ENCODE results near the gene TTYH2.

TTYH2 gene

DNA sequence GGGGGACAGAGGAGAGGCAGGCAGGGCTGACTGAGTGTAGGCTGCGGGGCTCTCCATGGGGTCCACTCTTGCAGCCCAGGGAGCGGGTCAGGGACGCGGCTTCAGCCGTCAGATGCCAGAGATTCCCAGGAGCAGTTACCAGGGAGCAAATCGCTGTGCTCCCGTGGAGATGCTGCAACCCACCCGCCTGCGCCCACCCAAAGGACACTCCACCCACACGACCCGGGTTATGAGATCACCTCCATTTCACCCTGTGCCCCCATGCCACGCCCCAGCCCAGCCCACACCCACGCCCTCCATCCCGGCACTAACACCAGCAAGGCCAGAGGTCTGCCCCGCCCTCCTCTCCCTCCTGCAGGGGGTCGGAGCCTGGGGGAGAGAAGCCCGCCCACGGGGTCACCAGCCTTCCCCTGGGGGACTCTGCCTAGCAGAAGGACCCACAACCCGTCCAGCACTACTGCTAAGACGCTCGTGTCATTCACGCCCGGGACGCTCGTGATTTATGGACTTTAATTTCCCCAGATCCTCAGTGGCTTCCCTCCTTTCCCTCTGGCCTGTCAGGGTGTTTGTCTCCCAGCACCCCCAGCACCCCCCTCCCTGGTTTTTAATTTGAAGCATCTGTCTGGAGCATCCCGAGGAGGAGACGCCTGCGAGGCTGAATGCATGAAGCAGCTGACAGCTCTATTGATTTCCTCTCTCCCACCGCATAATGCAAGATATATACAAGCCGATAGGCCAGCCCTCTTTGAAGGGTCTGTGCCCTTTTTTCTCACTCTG, 16.6 kb upstream of the TTYH2 start:
- no peak for DNase-seq

- DNase-seq: no peak
These were observed 15.6 kb upstream of the TTYH2 start for GRCh38 chr17:74197801-74198200.

DNA sequence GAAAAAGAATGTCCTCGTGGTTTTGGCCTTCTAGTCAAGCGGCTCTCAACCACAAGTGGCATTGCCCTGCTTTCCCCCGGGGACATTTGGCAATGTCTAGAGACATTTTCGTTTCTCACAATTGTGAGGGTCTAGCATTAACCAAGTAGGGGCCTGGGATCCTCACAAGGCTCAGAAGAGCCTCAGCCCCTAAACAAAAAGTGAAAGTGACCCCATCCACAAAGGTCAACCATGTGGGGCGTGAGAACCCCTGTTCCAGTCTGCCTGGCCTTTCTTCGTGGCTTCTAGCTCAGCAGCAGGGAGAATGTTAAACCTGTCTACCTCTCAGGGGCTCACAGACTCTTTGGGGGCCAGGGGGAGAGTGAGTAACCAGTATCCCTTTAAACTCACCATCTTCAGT, 14.7 kb upstream of the TTYH2 start:
- DNase-seq: no peak

DNA sequence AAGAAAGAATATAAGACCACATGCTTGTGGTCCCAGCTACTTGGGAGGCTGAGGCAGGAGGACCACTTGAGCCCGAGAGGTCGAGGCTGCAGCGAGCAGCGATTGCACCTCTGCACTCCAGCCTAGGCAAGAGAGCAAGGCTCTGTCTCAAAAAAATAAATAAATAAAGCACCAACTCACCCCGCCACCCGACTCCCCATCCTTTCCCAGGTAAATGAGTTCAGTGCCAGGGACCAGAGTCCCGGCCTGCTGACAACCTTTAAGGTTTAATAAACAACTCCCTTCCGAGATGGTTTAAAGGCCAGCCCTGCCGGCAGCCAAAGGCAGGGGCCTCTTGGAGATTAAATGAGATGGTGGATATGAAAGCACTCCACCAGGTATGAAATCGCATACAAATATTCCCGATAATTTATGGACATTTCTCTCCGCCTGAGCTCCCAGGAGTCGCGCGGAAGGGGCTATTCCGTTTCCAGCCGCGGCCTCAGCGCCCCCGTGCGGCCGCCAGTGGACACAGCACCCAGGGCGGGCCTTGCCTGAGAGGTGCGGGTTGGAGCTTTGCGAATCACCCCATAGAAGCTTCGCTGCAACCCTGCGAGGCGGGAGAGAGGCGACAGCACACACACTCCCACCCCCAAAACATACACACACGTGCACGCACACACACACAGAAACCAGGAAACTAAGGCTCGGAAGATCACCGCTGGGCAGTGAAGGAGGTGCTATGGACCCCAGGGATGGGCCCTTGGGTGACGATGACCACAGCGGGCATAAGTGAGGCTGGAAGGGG, 13.9 kb upstream of the TTYH2 start:
- peak; percentile 75 for DNase-seq

- no peak for DNase-seq
These were observed 13.3 kb upstream of the TTYH2 start for GRCh38 chr17:74200112-74200511.

- DNase-seq: no peak
These were observed 12.1 kb upstream of the TTYH2 start for GRCh38 chr17:74201250-74201649.

GRCh38 chr17:74201948-74202347, 11.4 kb upstream of the TTYH2 start:
- no peak for DNase-seq

GRCh38 chr17:74202938-74203337, 10.4 kb upstream of the TTYH2 start:
- DNase-seq: no peak

GRCh38 chr17:74203439-74204240, 9.7 kb upstream of the TTYH2 start, which contains the start of gene RPL38:
TSS of gene RPL38 (plus strand) at chr17:74203678. CDS start at chr17:74203956, 278 bp downstream.
- peak; percentile 98 for DNase-seq

DNA sequence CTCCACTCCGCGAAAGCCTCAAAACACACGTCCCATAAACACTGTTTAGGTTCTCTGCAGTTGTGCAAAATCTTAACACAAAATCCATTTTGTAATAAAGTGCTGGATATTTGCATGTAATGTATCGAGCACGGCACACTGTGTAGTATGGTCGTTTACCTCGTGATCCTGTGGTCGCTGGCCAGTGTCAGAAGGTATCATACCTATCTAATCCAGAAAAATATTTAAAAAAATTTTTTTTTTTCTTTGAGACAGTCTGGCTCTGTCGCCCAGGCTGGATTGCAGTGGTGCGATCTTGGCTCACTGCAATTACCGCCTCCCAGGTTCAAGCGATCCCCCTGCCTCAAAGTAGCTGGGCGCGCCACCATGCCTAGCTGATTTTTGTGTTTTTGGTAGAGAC, 8.9 kb upstream of the TTYH2 start:
- no peak for DNase-seq

- DNase-seq: no peak
These were observed 8.1 kb upstream of the TTYH2 start for GRCh38 chr17:74205274-74205673.

GRCh38 chr17:74206332-74206818, 7.0 kb upstream of the TTYH2 start:
- DNase-seq: no peak

DNA sequence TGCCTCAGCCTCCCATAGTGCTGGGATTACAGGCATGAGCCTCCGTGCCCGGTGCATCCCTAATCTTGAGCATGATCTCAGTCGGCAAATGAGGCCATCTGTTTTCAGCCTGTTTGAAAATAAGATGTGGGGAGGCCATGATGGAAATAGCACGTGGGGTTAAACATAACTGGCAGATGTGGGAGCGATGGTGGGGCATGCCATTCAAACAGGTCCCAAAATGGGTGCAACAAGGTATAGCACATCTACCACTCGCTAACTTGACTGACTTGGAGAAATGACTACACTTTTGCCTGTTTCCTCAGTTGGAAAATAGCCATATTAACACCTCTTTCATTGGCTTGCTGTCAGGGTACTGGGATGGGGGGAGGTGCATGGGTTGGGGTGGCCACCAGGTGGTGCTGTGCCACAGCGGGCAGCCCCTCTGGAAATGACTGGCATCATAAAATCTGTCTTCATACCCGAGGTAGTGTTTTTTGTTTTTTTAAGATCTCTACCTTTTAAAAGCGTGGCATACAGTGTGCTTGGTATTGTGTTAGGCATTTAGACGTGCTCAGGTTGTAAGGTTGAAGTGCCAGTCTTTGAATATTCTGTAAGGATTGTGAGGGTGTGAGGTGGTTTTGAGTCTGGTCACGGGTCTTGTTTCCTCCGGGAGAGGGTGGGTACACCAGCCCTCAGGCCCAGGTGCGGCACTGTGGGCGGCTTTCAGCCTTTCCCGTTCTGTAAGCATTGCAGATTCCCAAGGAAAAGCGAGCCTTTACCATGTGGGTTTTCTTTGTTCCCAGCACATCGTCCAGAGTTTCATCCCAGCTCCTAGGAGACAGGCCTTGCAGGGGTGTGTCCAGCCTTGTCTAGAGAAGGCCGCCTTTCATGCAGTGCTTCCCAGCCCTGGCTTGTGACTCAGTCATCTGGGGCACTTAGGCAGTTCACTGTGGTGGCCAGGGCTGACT, 2.9 kb upstream of the TTYH2 start:
- peak; percentile 82 for DNase-seq

DNA sequence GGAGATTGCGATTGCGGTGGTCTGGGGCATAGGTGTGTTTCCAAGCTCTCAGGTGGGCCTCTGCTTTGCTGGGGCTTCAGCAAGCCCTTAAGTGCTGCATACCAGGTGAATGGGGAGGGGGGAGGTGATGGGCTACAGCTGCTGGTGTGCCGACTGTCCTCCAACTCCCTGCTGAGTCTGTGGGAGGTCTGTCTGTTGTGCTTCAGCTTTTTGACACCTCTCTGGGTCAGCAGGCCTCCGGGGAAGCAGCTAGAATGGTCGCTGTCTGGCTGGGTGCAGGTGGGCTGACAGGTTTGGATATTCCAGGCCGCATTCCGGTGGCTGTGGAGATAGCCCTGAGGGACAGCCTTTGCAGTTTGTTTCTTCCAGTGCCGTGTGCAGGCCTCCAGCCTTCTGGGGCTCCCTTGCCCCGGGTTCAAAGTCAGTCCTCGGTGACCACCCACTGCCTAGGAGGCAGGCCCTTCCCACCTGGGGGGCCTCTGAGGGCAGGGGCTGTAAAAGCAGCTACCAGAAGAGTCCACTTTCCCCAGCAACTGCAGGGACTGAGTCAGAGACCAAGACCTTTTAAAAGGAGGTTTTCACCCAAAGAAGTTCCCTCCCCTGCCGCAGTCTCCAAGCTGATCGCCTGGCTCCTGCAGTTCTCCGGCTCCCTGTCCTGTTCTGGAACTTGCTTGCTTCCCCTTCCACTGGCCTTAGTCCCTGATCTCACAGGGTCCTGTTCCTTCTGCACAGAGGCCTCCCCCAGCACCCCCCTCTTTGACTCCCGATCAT, 2.0 kb upstream of the TTYH2 start:
- peak; percentile 48 for DNase-seq

GRCh38 chr17:74211912-74212208, 1.5 kb upstream of the TTYH2 start:
- DNase-seq: no peak

DNA sequence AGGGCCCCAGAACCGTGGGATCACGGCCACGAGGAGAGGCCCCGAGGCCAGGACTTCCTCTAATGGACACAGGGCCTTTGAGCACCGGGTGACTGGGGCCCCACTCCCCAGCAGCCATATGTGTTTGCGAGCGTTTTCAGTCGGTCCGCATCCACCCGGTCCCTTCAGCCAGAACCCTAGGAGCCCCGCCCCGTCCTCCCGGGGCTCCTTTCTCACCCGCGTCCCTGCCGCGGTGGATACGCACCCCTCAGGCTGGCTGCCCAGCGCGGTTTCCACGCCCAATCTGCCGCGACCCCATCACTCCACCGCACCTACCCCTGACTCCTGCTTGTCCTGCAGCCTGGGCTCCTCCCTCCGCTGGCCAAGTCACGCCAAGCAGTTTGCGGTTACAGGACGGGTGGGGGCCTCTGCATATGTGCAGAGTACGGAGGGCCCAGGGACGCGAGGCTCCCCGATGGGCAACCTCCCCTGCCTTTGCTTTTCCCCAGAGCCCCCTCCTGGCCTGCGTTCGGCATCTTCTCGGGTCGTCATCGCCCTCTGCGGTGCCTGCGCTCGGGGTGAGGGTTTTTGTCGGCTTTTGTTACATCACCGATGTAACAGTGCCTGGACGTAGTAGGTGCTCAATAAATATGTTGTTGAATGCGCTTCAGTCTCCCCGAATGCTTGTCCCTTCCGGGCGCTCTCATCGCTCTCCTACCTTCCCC, 1.0 kb upstream of the TTYH2 start:
- DNase-seq: peak; percentile 53

DNA sequence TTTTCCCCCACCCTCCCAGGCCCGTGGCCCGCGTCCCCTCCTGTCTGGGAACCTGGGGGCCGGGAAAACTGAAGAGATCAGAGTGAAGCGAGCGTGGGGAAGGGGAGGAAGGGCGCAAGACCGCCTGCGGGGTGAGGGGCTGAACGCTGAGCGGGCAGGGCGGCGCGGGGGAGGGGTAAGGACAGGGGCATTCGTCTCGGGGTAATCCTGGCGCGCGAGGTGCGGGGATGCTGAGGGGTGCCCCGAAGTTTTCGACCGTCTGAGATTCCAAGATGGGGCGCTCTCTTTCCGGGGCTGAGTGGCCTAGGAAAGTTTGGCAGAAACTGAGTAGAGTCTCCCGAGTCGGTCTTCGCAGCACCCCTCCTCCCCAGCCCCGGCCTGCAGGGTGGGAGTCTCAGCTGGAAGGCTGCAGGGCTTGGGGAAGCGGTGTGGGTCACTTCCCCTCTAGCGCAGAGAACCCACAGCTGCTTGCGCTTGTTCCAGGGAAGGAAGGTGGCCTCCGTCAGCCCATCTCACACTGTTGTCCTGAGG, 555 bp downstream of the TTYH2 start:
- peak; percentile 41 for DNase-seq

- no peak for DNase-seq
These were observed 1.3 kb downstream of the TTYH2 start for GRCh38 chr17:74214484-74215341.

GRCh38 chr17:74215342-74215727, 2.0 kb downstream of the TTYH2 start:
- DNase-seq: no peak

DNA sequence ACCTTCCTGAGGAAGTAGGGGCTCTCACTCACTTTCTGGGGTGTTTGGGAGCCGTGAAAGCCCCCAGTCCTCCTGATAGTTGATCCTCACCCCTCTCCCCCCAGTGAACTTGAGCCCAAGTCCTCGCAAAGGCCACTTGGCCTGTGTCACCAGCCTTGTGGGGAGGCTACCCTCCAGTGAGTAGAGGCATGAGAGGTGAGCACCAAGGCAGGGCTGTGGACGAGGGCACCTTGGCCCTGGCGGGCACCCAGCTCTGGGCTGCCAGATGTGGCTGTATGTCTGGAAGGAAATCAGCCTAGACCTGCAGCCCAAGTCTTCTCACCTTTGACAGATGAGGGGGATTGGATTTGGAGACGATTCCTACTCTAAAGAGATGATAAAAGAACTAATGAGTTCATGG, 3.1 kb downstream of the TTYH2 start:
- DNase-seq: no peak

All from stimulated activated CD4-positive, alpha-beta T cell treated with anti-CD3 and anti-CD28 coated beads, Interleukin-15, amount 100 ng/mL, for 24 hours (primary cell).